Thoracic aorta (tissue), 2 donors: ENCODE results near the gene C17orf107. TPM values are rescaled to one million over a fixed set of nuclear protein-coding genes. Genes with fewer than 3 reads are reported as not detected.

Source experiments
- ATAC-seq: fragments of 150-250 bp; one replicate; pipeline ENCODE4 v1.8.0; 2017; ENCODE audit warnings: low read depth; ENCODE audit not compliant: insufficient number of reproducible peaks, low FRiP score
- DNase-seq: peaks from one replicate; pipeline ENCODE4 v3.0.0-alpha.2; 2020; ENCODE audit warnings: low spot score
- H3K27ac ChIP-seq, 2 donors: fragments of 200-600 bp; sonication (generic); 1 replicate in 1 of 2; 2 replicates in 1 of 2; pipeline ENCODE4 v1.5.1; 2016; ENCODE audit warnings: mild to moderate bottlenecking in 2 of 2, moderate library complexity in 2 of 2
- H3K27me3 ChIP-seq: fragments of 200-600 bp; sonication (generic); replicated peaks from 2 replicates; pipeline ENCODE4 v1.6.0; 2016; ENCODE audit warnings: mild to moderate bottlenecking; ENCODE audit not compliant: insufficient read depth
- H3K36me3 ChIP-seq: fragments of 200-600 bp; sonication (generic); one replicate; pipeline ENCODE4 v1.5.1; 2016
- H3K4me1 ChIP-seq, 2 donors: fragments of 200-600 bp; sonication (generic); 1 replicate in 1 of 2; 2 replicates in 1 of 2; pipeline versions ENCODE4 v1.5.1 to v1.6.0; 2016; ENCODE audit warnings: low read depth in 2 of 2, mild to moderate bottlenecking in 1 of 2; ENCODE audit not compliant: control insufficient read depth in 1 of 2
- H3K4me3 ChIP-seq: fragments of 200-600 bp; sonication (generic); 2 replicates; pipeline ENCODE4 v1.5.1; 2016; ENCODE audit warnings: mild to moderate bottlenecking
- H3K9me3 ChIP-seq: fragments of 200-600 bp; sonication (generic); 2 replicates; pipeline ENCODE4 v1.5.1; 2016
- CTCF ChIP-seq: fragments of 200-600 bp; sonication (generic); IDR thresholded peaks from one replicate; pipeline ENCODE4 v1.5.1; 2019; ENCODE audit warnings: antibody characterized with exemption
- total RNA-seq, 2 donors: library from RNA; depleted of rRNA; stranded (reverse); fragments of >200 nt; gene quantifications; one replicate each; pipeline versions ENCODE4 v1.1.0 to v1.2.3, GENCODE V29; 2016

Gene C17orf107
- total RNA-seq, 2 donors from 2014 or later, result 1.9 to 5.6 TPM

DNA sequence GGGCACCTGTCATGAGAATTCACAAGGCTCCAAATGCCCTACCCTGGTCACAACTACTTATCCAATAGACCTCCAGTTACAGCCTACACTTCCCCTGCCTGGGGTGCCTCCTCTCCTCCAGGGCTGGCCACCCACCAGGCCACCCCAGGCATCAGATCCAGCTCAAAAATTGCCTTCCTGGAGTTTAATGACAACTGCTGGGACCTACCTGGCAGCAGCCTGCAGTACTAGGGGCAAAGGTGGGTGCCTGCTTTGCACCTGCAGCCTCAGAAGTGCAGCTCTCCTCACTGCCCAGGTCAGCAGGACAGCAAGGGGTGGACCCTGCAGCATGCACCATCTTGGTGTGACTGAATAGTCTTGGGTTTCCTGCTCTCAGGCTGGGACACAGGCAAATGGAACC, 36.3 kb downstream of the C17orf107 start:
- Histone ChIP-seq H3K36me3 (peaks cover 19% of the 10 kb centered on the region), H3K27me3 (no peaks in the 10 kb centered on the region), H3K27ac (no peak overlapping the region), H3K4me1 (peaks cover 9 to 22% of the 10 kb centered on the region in 2 donors), H3K9me3 (no peaks in the 10 kb centered on the region), H3K4me3 (no peak overlapping the region)
- no peak for TF ChIP-seq CTCF
- DNase-seq (no peak), ATAC-seq (no peak)

- ATAC-seq, result no peak
- TF ChIP-seq CTCF, result no peak
- Histone ChIP-seq H3K27ac (no peak overlapping the region), H3K27me3 (no peaks in the 10 kb centered on the region), H3K4me3 (no peak overlapping the region), H3K36me3 (peaks cover 19% of the 10 kb centered on the region), H3K4me1 (peaks cover 17 to 30% of the 10 kb centered on the region in 2 donors), H3K9me3 (no peaks in the 10 kb centered on the region)
- no peak for DNase-seq
Measured at GRCh38 chr17:4936436-4936835, 37.1 kb downstream of the C17orf107 start.

DNA sequence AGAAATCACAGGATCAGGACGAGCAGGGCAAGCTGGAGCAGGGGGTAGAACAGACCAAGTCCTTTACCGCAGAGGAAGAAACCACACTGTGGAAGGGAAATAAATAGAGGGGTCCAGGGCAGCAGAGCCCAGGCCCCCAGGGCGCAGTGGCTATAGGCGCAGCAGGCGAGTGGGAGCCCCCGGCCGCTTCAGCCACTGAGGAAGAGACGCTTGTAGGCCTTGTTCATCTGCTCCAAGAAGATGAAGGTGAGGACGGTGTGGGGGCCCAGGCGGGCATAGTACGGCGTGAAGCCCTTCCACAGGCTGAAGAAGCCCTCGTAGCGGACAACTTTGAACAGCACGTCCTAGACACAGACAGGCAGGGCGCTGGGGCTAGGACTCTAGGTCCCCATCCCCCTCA, 38.2 kb downstream of the C17orf107 start:
- Histone ChIP-seq H3K27ac (no peak overlapping the region), H3K4me1 (peaks cover 20 to 41% of the 10 kb centered on the region in 2 donors), H3K4me3 (no peak overlapping the region), H3K9me3 (no peaks in the 10 kb centered on the region), H3K36me3 (peaks cover 21% of the 10 kb centered on the region), H3K27me3 (no peaks in the 10 kb centered on the region)
- ATAC-seq, result no peak
- no peak for TF ChIP-seq CTCF
- no peak for DNase-seq

GRCh38 chr17:4938069-4938491, 38.7 kb downstream of the C17orf107 start:
- DNase-seq (no peak), ATAC-seq (no peak)
- Histone ChIP-seq H3K9me3 (no peaks in the 10 kb centered on the region), H3K27ac (no peak overlapping the region), H3K4me3 (no peak overlapping the region), H3K4me1 (peaks cover 20 to 47% of the 10 kb centered on the region in 2 donors), H3K36me3 (peaks cover 22% of the 10 kb centered on the region), H3K27me3 (no peaks in the 10 kb centered on the region)
- TF ChIP-seq CTCF, result no peak

GRCh38 chr17:4938688-4939545, 39.6 kb downstream of the C17orf107 start:
- Histone ChIP-seq H3K36me3 (peaks cover 22% of the 10 kb centered on the region), H3K9me3 (no peaks in the 10 kb centered on the region), H3K4me1 (peaks cover 20 to 54% of the 10 kb centered on the region in 2 donors), H3K4me3 (peak overlapping the region; percentile 92), H3K27me3 (no peaks in the 10 kb centered on the region), H3K27ac (peak overlapping the region; percentile 76 to 95)
- TF ChIP-seq CTCF, result no peak
- no peak for ATAC-seq
- DNase-seq, result no peak
